ENCODE results near the gene CLNK. TPM values are rescaled to one million over a fixed set of nuclear protein-coding genes. Genes with fewer than 3 reads are reported as not detected.

Gene CLNK
- total RNA-seq, 1 donor from 2014 or later: 0.35 TPM

- H3K4me1 ChIP-seq: peaks cover 10% of the 10 kb centered on the region
- H3K27me3 ChIP-seq: peaks cover 5% of the 10 kb centered on the region
- no peak for TF ChIP-seq CTCF (IDR thresholded peaks at IDR 0.05)
- no peak for DNase-seq
- peak; percentile 95 for ATAC-seq
- peak overlapping the region; percentile 34 for H3K4me3 ChIP-seq
- H3K27ac ChIP-seq: no peak overlapping the region
- H3K9me3 ChIP-seq: no peaks in the 10 kb centered on the region
- intact Hi-C loops (cut with DNase I): no loop called here
- H3K36me3 ChIP-seq: no peaks in the 10 kb centered on the region
Measured at GRCh38 chr4:10584042-10584441, 100.5 kb downstream of the CLNK start.

- DNase-seq: no peak
Measured at GRCh38 chr4:10582951-10583350, 101.6 kb downstream of the CLNK start.

GRCh38 chr4:10582059-10582686 is 102.4 kb downstream of the CLNK start:
- peaks cover 5% of the 10 kb centered on the region for H3K27me3 ChIP-seq
- intact Hi-C loops (cut with DNase I): no loop called here
- DNase-seq: no peak
- no peak overlapping the region for H3K4me3 ChIP-seq
- ATAC-seq: peak; percentile 74
- H3K36me3 ChIP-seq: no peaks in the 10 kb centered on the region
- peak; percentile 78 for TF ChIP-seq CTCF (IDR thresholded peaks at IDR 0.05)
- peaks cover 10% of the 10 kb centered on the region for H3K4me1 ChIP-seq
- H3K27ac ChIP-seq: no peak overlapping the region
- no peaks in the 10 kb centered on the region for H3K9me3 ChIP-seq

More at GRCh38 chr4:10582951-10583350, 101.6 kb downstream of the CLNK start:
- intact Hi-C loops (cut with DNase I): no loop called here
- H3K27me3 ChIP-seq: peaks cover 5% of the 10 kb centered on the region
- H3K36me3 ChIP-seq: no peaks in the 10 kb centered on the region
- no peak for ATAC-seq
- H3K4me1 ChIP-seq: peaks cover 10% of the 10 kb centered on the region
- no peak for TF ChIP-seq CTCF (IDR thresholded peaks at IDR 0.05)
- H3K4me3 ChIP-seq: no peak overlapping the region
- no peaks in the 10 kb centered on the region for H3K9me3 ChIP-seq
- no peak overlapping the region for H3K27ac ChIP-seq

GRCh38 chr4:10581022-10581421 is 103.5 kb downstream of the CLNK start:
- H3K27ac ChIP-seq: no peak overlapping the region
- H3K36me3 ChIP-seq: no peaks in the 10 kb centered on the region
- TF ChIP-seq CTCF (IDR thresholded peaks at IDR 0.05): no peak
- H3K9me3 ChIP-seq: no peaks in the 10 kb centered on the region
- ATAC-seq (no peak), DNase-seq (no peak)
- H3K4me3 ChIP-seq: no peak overlapping the region
- peaks cover 10% of the 10 kb centered on the region for H3K4me1 ChIP-seq
- intact Hi-C loops (cut with DNase I): no loop called here
- H3K27me3 ChIP-seq: peaks cover 5% of the 10 kb centered on the region

GRCh38 chr4:10579648-10580047 is 104.9 kb downstream of the CLNK start:
- intact Hi-C loops (cut with DNase I): no loop called here
- H3K4me1 ChIP-seq: peaks cover 10% of the 10 kb centered on the region

More at GRCh38 chr4:10579648-10580047, 104.9 kb downstream of the CLNK start:
- Histone ChIP-seq H3K9me3 (no peaks in the 10 kb centered on the region), H3K4me3 (no peak overlapping the region), H3K27me3 (peaks cover 5% of the 10 kb centered on the region), H3K36me3 (no peaks in the 10 kb centered on the region), H3K27ac (no peak overlapping the region)
- ATAC-seq: no peak
- no peak for TF ChIP-seq CTCF (IDR thresholded peaks at IDR 0.05)
- DNase-seq: no peak

All from upper lobe of right lung (tissue), 1 donor.